ENCODE results near the gene CBY2.
"Not testable (repeated sequence)": the region's sequence is repeated elsewhere in the genome, so short reads cannot be mapped to it uniquely, and the experiment has no call there.

Gene CBY2

GRCh38 chr13:45748941-45749759 lies 47.0 kb downstream of the CBY2 start:
- no peak for DNase-seq

GRCh38 chr13:45750566-45750965 lies 48.4 kb downstream of the CBY2 start:
- DNase-seq, result no peak

GRCh38 chr13:45751885-45752284 lies 49.8 kb downstream of the CBY2 start:
- DNase-seq, result no peak

- DNase-seq, result no peak
Measured at GRCh38 chr13:45752510-45752909, 50.4 kb downstream of the CBY2 start.

GRCh38 chr13:45756498-45756897 lies 54.4 kb downstream of the CBY2 start:
- not testable (repeated sequence) for DNase-seq

GRCh38 chr13:45757589-45757988 lies 55.5 kb downstream of the CBY2 start:
- not testable (repeated sequence) for DNase-seq

GRCh38 chr13:45763419-45763818 lies 61.3 kb downstream of the CBY2 start:
- no peak for DNase-seq
